RWPE1 (cell line): ENCODE results near the gene DNAH11.

Source experiments
- CTCF ChIA-PET: fragments of 350-600 bp; sonication (Branson Sonifier 250); formaldehyde crosslinking; extraction: SDS; loops from one replicate; lab custom pipeline; 2021; lab: Yijun Ruan, JAX
- POLR2A ChIA-PET: fragments of 400-600 bp; formaldehyde crosslinking; extraction: SDS; loops from one replicate; lab custom pipeline; 2020; ENCODE audit warnings: antibody characterized with exemption; ENCODE audit not compliant: low non-redundant PET; lab: Yijun Ruan, JAX
- DNase-seq: peaks from one replicate; pipeline ENCODE4 v3.0.0; 2012; ENCODE audit warnings: low spot score
- H3K27ac ChIP-seq: fragments of 450-650 bp; 2 replicates; pipeline ENCODE4 v1.5.1; 2017
- CTCF ChIP-seq: fragments of 450-650 bp; conservative IDR thresholded peaks from 2 replicates; pipeline ENCODE4 v1.5.1; 2017; ENCODE audit warnings: low read depth, mild to moderate bottlenecking

Gene DNAH11

GRCh38 chr7:21753071-21753470, 210.2 kb downstream of the DNAH11 start:
- CTCF ChIA-PET = interaction anchor here (0.6 to 1.7 kb wide), 2 partner anchors 14 to 25 kb away, joined by 5 to 6 read pairs; no protein-coding TSS in a partner anchor
- POLR2A ChIA-PET = no interaction called here
- no peak overlapping the region for H3K27ac ChIP-seq
- no peak for DNase-seq
- TF ChIP-seq CTCF = no peak

GRCh38 chr7:21754963-21755362, 212.1 kb downstream of the DNAH11 start:
- ChIA-PET POLR2A (no interaction called here), CTCF (interaction anchor here (1.0 kb wide), 1 partner anchor 12 kb away, joined by 3 read pairs; no protein-coding TSS in a partner anchor)
- no peak overlapping the region for H3K27ac ChIP-seq
- no peak for TF ChIP-seq CTCF
- DNase-seq = no peak

GRCh38 chr7:21757537-21758282, 214.9 kb downstream of the DNAH11 start:
- no peak overlapping the region for H3K27ac ChIP-seq
- DNase-seq = no peak
- ChIA-PET CTCF (no interaction called here), POLR2A (no interaction called here)
- no peak for TF ChIP-seq CTCF

GRCh38 chr7:21758286-21758685, 215.4 kb downstream of the DNAH11 start:
- CTCF ChIA-PET = no interaction called here
- POLR2A ChIA-PET = no interaction called here
- DNase-seq = no peak
- H3K27ac ChIP-seq = no peak overlapping the region
- no peak for TF ChIP-seq CTCF

- ChIA-PET CTCF (no interaction called here), POLR2A (no interaction called here)
- H3K27ac ChIP-seq = no peak overlapping the region
- TF ChIP-seq CTCF = no peak
- no peak for DNase-seq
These were observed 219.6 kb downstream of the DNAH11 start for GRCh38 chr7:21762469-21762868.

- no peak overlapping the region for H3K27ac ChIP-seq
- no peak for DNase-seq
- ChIA-PET POLR2A (no interaction called here), CTCF (interaction anchor here (0.6 kb wide), 1 partner anchor 233 kb away, joined by 5 read pairs; no protein-coding TSS in a partner anchor)
- TF ChIP-seq CTCF = no peak
These were observed 221.0 kb downstream of the DNAH11 start for GRCh38 chr7:21763818-21764217.
